ENCODE measurements around the gene FAM162A.
"Not testable (repeated sequence)": the region's sequence is repeated elsewhere in the genome, so short reads cannot be mapped to it uniquely, and the experiment has no call there.

FAM162A gene

DNA sequence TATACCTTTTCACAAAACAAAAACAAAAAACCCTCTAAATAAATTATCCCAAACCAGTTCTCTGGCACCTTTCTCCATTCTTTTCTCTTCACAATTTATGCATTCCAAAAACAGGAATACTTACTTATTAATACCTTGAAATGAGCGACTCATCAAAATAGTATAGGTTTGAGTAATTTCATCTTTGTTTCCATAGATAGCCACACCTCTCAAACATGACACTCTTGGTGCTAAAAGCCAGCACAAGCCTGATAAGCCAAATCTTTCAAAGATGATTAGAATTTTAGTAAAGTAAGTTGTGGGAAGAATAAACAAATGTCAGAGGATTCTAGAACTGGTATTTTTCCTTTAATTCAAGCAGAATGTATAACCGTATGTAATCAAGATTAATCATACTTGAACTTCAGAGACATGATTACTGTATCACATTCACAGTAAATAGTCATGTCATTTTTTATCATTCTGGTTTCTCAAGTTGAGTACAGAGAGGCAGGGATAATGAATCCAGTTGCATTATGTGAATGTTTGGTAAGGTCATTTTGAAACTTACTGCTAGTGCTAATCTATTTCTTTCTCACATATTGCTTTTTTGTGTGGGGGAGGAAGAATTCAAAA is 44.0 kb downstream of the FAM162A start:
- DNase-seq, result peak; percentile 80

DNA sequence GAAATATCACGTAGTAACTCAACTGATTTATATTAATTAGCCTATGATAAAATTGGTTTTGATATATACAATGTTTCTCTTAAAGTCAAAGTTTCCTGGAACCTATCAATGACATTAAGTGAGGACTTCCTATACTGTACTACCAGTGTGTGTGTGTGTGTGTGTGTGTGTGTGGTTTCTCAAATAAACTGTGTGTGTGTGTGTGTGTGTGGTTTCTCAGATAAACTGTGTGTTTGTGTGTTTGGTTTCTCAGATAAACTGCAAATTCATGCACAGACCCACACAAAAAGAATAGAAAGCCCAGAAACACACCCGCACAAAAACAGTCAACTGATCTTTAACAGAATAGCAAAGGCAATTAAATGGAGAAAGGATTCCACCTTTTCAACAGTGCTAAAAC is 46.4 kb downstream of the FAM162A start:
- no peak for DNase-seq

DNA sequence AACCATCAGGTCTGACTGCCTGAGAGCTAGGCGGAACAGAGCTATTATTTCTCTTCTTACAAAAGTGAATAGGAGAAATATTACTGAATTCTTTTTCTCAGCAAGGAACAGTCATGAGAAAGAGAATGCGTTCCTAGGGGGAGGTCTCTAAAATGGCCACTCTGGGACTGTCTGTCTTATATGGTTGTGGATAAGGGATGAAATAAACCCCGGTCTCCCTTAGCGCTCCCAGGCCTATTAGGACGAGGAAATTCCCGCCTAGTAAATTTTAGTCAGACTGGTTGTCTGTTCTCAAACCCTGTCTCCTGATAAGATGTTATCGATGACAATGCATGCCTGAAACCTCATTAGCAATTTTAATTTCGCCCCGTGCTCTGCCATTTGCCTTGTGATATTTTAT is 52.0 kb downstream of the FAM162A start:
- DNase-seq, result no peak

DNA sequence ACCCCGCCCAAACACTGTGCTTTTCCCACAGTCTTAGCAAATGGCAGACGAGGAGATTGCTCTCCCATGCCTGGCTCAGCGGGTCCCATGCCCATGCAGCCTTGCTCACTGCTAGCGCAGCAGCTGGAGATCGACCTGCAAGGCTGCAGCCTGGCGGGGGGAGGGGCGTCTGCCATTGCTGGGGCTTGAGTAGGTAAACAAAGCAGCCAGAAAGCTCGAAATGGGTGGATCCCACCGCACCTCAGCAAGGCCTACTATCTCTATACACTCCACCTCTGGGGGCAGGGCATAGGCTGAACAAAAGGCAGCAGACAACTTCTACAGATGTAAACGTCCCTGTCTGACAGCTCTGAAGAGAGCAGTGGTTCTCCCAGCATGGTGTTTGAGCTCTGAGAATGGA is 59.1 kb downstream of the FAM162A start:
- DNase-seq, result no peak

DNA sequence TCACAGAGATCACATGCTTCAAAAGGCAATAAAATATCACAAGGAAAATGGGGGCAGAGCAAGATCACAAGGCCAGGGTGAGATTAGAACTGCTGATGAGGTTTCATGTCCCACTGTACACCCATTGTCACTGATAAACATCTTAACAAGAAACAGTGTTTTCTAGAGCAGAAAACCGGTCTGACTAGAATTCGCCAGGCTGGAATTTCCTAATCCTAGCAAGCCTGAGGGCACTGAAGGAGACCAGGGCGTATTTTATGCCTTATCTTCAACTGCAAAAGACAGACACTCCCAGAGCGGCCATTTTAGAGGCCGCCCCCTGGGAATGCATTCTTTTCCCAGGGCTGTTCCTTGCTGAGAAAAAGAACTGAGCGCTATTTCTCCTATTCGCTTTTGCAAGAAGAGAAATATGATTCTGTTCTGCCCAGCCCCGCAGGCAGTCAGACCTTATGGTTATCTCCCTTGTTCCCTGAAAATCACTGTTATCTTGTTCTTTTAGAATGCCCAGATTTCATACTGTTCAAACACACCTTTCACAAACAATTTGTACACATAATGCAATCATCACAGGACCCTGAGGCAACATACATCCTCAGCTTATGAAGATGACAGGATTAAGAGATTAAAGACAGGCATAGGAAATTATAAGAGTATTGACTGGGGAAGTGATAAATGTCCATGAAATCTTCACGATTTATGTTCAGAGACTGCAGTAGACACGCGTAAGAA is 59.9 kb downstream of the FAM162A start:
- DNase-seq, result not testable (repeated sequence)

DNA sequence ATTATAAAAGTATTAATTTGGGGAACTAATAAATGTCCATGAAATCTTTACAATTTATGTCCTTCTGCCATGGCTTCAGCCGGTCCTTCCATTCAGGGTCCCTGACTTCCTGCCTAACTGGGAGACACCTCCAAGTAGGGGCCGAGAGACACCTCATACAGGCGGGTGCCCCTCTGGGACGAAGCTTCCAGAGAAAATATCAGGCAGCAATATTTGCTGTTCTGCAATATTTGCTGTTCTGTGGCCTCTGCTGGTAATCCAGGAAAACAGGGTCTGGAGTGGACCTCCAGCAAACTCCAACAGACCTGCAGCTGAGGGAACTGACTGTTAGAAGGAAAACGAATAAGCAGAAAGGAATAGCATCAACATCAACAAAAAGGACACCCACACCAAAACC is 60.5 kb downstream of the FAM162A start:
- DNase-seq, result not testable (repeated sequence)

DNA sequence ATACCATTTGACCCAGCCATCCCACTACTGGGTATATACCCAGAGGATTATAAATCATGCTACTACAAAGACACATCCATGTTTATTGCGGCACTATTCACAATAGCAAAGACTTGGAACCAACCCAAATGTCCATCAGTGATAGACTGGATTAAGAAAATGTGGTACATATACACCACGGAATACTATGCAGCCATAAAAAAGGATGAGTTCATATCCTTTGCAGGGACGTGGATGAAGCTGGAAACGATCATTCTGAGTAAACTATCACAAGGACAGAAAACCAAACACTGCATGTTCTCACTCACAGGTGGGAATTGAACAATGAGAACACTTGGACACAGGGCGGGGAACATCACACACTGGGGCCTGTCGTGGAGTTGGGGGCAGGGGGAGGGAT is 64.2 kb downstream of the FAM162A start:
- not testable (repeated sequence) for DNase-seq

DNA sequence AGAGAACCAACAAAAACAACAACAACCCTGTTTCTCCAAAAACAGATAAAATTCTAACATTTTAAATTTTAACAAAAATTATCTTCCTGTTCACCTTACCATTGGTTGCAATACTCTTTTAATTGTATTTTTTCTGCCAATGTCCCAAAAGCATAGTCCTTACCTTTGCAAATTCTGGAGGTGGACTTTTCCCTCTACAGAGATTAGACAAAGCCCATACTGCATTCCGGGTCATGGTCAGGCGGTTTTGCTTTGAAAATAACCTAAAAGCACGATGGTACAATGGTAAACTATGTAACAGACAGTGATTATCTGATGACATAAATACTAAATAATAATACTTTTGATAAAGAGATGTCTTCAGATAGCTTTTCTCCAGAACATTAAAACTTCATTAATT is 67.4 kb downstream of the FAM162A start:
- DNase-seq, result no peak

DNA sequence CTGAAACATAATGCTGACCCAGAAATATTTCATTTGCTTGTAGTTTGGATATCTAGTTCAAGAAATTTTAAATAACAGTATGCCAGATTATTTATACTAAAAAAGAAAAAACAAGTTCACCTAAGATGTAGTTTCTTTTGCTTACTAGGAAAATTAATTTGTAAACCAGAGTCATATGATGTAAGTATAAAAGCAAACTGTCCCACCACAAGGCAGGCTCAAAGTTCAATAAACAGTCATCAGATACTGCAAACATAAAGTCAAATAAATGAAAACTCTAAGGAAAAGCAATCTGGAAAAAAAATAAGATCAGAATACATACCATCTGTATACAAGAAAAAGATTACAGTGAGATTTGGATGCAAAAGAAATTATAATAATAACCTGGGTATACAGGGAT is 72.1 kb downstream of the FAM162A start:
- no peak for DNase-seq

DNA sequence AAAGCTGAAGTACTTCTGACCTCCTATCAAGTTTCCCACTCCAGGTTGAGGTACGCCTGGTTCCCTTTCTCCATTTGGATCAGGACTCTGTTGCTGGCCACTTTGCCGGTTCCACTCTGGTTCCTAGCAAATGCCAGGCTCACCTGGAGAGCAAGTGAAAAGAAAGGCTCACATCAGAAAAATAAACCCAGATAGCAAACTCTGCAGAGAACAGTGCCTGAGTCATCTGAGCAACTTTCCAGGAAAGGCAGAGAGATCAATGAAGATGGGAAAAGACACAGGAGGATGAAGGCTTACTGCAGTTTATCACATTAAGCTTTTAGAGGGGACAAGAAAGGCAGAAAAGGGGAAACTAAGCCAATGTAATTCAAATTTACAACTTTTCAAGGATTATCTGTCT is 73.7 kb downstream of the FAM162A start:
- no peak for DNase-seq

DNA sequence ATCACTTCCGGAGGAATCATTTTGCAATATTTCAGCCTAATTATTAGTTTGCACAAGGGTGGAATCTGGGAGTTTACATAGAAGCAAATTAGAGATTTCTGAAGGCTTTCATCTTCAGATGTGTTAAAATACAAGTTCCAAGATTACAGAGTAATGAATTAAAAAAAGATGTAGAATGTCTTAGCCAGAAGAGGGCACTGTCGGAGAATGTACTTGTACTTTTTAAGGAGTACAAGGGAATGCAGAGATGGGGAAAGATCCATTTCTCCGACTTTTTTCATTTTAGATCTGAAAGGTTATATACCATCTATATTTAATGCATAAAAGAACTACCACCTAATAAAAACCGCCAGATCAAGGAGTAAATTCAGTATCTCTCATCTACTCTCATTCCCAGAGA is 75.0 kb downstream of the FAM162A start:
- DNase-seq, result peak; percentile 15

DNA sequence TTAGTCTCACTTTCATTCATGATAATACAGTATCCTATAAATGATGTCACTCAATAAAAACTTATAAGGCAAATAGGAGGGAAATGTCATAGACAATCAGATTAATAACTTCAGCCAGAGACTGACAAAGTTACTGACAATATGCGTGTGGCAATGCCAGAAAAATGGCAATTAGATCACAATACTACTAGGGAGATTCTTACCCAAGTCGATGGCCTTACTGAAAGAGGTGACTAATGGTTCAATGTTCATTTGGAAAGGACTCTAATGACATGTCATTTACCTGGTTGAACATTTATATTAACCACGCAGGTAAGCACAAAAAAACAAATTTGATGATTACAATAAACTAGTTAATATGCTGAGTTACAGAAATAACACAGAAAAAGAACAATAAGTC is 77.8 kb downstream of the FAM162A start:
- no peak for DNase-seq
